ENCODE data around the gene DAPK3. TPM values are rescaled to one million over a fixed set of nuclear protein-coding genes. Genes with fewer than 3 reads are reported as not detected.

The DAPK3 gene
- total RNA-seq, 1 experiment from 2014 or later = 66.6 TPM

DNA sequence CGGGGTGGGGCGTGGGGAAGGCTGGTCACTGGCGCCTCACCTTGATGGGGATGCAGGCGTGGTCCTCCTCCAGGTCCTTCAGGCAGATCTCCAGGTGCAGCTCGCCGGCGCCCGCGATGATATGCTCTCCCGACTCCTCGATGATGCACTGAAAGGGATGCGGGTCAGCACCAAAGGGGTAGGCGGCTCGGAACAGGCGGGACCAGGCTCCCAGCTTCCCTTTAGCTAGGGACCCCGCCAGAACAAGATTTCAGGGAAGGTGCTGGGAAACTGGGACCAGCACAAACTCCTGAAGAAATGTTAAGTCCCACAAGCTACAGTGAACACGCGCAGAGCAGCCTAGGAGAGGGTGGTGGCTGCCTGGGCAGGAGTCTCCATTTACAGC is 8.4 kb upstream of the DAPK3 start:
- TF ChIP-seq, protein P1, sequence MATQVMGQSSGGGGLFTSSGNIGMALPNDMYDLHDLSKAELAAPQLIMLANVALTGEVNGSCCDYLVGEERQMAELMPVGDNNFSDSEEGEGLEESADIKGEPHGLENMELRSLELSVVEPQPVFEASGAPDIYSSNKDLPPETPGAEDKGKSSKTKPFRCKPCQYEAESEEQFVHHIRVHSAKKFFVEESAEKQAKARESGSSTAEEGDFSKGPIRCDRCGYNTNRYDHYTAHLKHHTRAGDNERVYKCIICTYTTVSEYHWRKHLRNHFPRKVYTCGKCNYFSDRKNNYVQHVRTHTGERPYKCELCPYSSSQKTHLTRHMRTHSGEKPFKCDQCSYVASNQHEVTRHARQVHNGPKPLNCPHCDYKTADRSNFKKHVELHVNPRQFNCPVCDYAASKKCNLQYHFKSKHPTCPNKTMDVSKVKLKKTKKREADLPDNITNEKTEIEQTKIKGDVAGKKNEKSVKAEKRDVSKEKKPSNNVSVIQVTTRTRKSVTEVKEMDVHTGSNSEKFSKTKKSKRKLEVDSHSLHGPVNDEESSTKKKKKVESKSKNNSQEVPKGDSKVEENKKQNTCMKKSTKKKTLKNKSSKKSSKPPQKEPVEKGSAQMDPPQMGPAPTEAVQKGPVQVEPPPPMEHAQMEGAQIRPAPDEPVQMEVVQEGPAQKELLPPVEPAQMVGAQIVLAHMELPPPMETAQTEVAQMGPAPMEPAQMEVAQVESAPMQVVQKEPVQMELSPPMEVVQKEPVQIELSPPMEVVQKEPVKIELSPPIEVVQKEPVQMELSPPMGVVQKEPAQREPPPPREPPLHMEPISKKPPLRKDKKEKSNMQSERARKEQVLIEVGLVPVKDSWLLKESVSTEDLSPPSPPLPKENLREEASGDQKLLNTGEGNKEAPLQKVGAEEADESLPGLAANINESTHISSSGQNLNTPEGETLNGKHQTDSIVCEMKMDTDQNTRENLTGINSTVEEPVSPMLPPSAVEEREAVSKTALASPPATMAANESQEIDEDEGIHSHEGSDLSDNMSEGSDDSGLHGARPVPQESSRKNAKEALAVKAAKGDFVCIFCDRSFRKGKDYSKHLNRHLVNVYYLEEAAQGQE (IDR thresholded peaks at IDR 0.05; ENCODE audit: insufficient read depth in 1 of 2, low read depth in 2 of 2, low read length in 1 of 2) = no peak
- TF ChIP-seq SIN3A (IDR thresholded peaks at IDR 0.05; ENCODE audit: borderline replicate concordance, insufficient read depth, low read depth, low read length) = no peak
- TF ChIP-seq, protein P2, sequence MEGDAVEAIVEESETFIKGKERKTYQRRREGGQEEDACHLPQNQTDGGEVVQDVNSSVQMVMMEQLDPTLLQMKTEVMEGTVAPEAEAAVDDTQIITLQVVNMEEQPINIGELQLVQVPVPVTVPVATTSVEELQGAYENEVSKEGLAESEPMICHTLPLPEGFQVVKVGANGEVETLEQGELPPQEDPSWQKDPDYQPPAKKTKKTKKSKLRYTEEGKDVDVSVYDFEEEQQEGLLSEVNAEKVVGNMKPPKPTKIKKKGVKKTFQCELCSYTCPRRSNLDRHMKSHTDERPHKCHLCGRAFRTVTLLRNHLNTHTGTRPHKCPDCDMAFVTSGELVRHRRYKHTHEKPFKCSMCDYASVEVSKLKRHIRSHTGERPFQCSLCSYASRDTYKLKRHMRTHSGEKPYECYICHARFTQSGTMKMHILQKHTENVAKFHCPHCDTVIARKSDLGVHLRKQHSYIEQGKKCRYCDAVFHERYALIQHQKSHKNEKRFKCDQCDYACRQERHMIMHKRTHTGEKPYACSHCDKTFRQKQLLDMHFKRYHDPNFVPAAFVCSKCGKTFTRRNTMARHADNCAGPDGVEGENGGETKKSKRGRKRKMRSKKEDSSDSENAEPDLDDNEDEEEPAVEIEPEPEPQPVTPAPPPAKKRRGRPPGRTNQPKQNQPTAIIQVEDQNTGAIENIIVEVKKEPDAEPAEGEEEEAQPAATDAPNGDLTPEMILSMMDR (IDR thresholded peaks at IDR 0.05) = no peak
- TF ChIP-seq POLR2AphosphoS5 (IDR thresholded peaks at IDR 0.05; ENCODE audit: low read depth, low read length) = no peak; the same call in 1 of the 2 replicates
- no peak for TF ChIP-seq TCF7L2 (IDR thresholded peaks at IDR 0.05; ENCODE audit: low read depth, low read length)
- H3K4me1 ChIP-seq (ENCODE audit: control insufficient read depth, insufficient read depth, low read length) = no peaks in the 10 kb centered on the region; the same call in none of the 2 replicates
- H3K9me3 ChIP-seq (ENCODE audit: control insufficient read depth, insufficient read depth, low read depth, low read length) = no peaks in the 10 kb centered on the region
- ChIA-PET POLR2A (no interaction called here), CTCF (no interaction called here)
- no peak for DNase-seq (ENCODE audit: low read depth, low spot score)
- ATAC-seq = no peak; the same call in 1 of the 2 replicates
- no peak overlapping the region for H3K27ac ChIP-seq (ENCODE audit: low read length)
- H3K36me3 ChIP-seq (ENCODE audit: control insufficient read depth, insufficient read depth, low read length) = peaks cover 39% of the 10 kb centered on the region
- in situ Hi-C loops (cut with HindIII; ENCODE audit: low pct_unique_long_range_greater_than_20kb, low sequenced_read_pairs) = no loop called here
- intact Hi-C loops (cut with micrococcal nuclease; ENCODE audit: unreplicated experiment) = no loop called here
- H3K27me3 ChIP-seq (ENCODE audit: control insufficient read depth, insufficient read depth, low read length) = no peaks in the 10 kb centered on the region
- no peak overlapping the region for H3K4me3 ChIP-seq (ENCODE audit: low read depth in 2 of 2, low read length in 2 of 2)
- BruUV-seq (replicated peaks) = no TSS peak

DNA sequence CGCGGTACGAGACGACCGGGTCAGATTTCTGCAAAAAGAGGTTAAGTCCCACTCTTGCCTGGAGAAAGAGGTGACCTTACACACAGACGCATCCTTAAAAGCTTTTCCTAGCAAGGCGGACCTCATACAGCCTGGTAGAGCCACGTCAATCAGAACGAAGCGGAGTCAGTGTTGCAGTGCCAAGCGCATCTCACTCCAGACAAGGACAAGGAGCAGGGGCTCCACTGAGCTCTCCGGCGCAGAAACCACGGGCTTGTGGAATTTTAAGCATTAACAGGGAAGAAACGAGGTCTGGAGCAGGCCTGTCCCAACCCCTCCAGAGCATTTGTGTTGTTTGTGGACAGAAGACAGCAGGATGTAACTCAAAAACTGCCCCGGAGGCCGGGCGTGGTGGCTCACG is 7.2 kb upstream of the DAPK3 start:
- ChIA-PET CTCF (no interaction called here), POLR2A (no interaction called here)
- H3K36me3 ChIP-seq (ENCODE audit: control insufficient read depth, insufficient read depth, low read length) = peaks cover 31% of the 10 kb centered on the region
- intact Hi-C loops (cut with micrococcal nuclease; ENCODE audit: unreplicated experiment) (no loop called here), in situ Hi-C loops (cut with HindIII; ENCODE audit: low pct_unique_long_range_greater_than_20kb, low sequenced_read_pairs) (no loop called here)
- no peak overlapping the region for H3K4me3 ChIP-seq (ENCODE audit: low read depth in 2 of 2, low read length in 2 of 2)
- no peak overlapping the region for H3K27ac ChIP-seq (ENCODE audit: low read length)
- ATAC-seq (no peak), DNase-seq (ENCODE audit: low read depth, low spot score) (no peak)
- no peak for TF ChIP-seq POLR2AphosphoS5 (IDR thresholded peaks at IDR 0.05; ENCODE audit: low read depth, low read length)
- no peak for TF ChIP-seq SIN3A (IDR thresholded peaks at IDR 0.05; ENCODE audit: borderline replicate concordance, insufficient read depth, low read depth, low read length)
- TF ChIP-seq, protein P1 (IDR thresholded peaks at IDR 0.05; ENCODE audit: insufficient read depth in 1 of 2, low read depth in 2 of 2, low read length in 1 of 2) = no peak
- TF ChIP-seq TCF7L2 (IDR thresholded peaks at IDR 0.05; ENCODE audit: low read depth, low read length) = no peak
- TF ChIP-seq, protein P2 (IDR thresholded peaks at IDR 0.05) = no peak
- H3K9me3 ChIP-seq (ENCODE audit: control insufficient read depth, insufficient read depth, low read depth, low read length) = no peaks in the 10 kb centered on the region
- no TSS peak for BruUV-seq (replicated peaks)
- no peaks in the 10 kb centered on the region for H3K27me3 ChIP-seq (ENCODE audit: control insufficient read depth, insufficient read depth, low read length)
- H3K4me1 ChIP-seq (ENCODE audit: control insufficient read depth, insufficient read depth, low read length) = no peaks in the 10 kb centered on the region; the same call in none of the 2 replicates
